Endothelial cell of umbilical vein (primary cell): ENCODE results near the gene PSMA6. TPM values are rescaled to one million over a fixed set of nuclear protein-coding genes. Genes with fewer than 3 reads are reported as not detected.
"Not testable (repeated sequence)": the region's sequence is repeated elsewhere in the genome, so short reads cannot be mapped to it uniquely, and the experiment has no call there.

Experiments
- BruUV-seq: library from RNA; stranded (reverse); fragments of 400-500 nt; replicated peaks from 2 replicates; lab custom pipeline; 2021; lab: Mats Ljungman, UMichigan
- CTCF ChIA-PET: fragments of 300-600, 350-600 bp; sonication (Branson Sonifier 250); formaldehyde crosslinking; loops from one replicate; lab custom pipeline; 2021; ENCODE audit warnings: antibody characterized with exemption, inconsistent platforms; lab: Charles Lee
- POLR2A ChIA-PET: fragments of 300-600, 350-600 bp; sonication (Branson Sonifier 250); formaldehyde crosslinking; loops from one replicate; lab custom pipeline; 2021; ENCODE audit warnings: antibody characterized with exemption, inconsistent platforms; lab: Charles Lee
- DNase-seq: peaks from one replicate; pipeline ENCODE4 v3.0.0-alpha.2; 2011; ENCODE audit warnings: low read depth, low spot score
- FAIRE-seq: peaks from 2 replicates; lab custom pipeline; 2011; peaks lifted over from hg19 to GRCh38; lab: Jason Lieb, UNC
- H2AFZ ChIP-seq: 2 replicates; pipeline ENCODE4 v1.6.0; 2012; ENCODE audit warnings: low read depth, low read length, control low read depth, inconsistent platforms
- H3K27ac ChIP-seq: 2 replicates; pipeline ENCODE4 v1.5.1; 2011; ENCODE audit warnings: low read depth, mild to moderate bottlenecking, control low read depth, low read length, moderate library complexity; ENCODE audit not compliant: insufficient read depth
- H3K27me3 ChIP-seq, 2 experiments: 2 replicates each; pipeline versions ENCODE4 v1.6.0 to v1.6.1; 2011; ENCODE audit warnings: low read length in 2 of 2, mixed read lengths in 1 of 2; ENCODE audit not compliant: control insufficient read depth in 2 of 2, insufficient read depth in 2 of 2
- H3K36me3 ChIP-seq, 2 experiments: 2 replicates in 1 of 2; 3 replicates in 1 of 2; pipeline ENCODE4 v1.5.1; 2011; ENCODE audit warnings: low read length in 2 of 2, mild to moderate bottlenecking in 1 of 2, moderate library complexity in 1 of 2; ENCODE audit not compliant: control insufficient read depth in 2 of 2, insufficient read depth in 2 of 2; ENCODE audit errors: extremely low read depth in 1 of 2
- H3K4me1 ChIP-seq: 3 replicates; pipeline ENCODE4 v1.5.1; 2011; ENCODE audit warnings: mild to moderate bottlenecking, low read length; ENCODE audit not compliant: control insufficient read depth, insufficient read depth; ENCODE audit errors: extremely low read depth
- H3K4me2 ChIP-seq: 2 replicates; pipeline ENCODE4 v1.6.1; 2011; ENCODE audit warnings: low read length, control low read depth, mixed read lengths; ENCODE audit not compliant: insufficient read depth
- H3K4me3 ChIP-seq, 3 experiments: fragments of 200-600 bp in 1 of 3; sonication (generic), shearing (Covaris generic) in 1 of 3; replicated peaks in 1 of 3; 2 replicates each; pipeline ENCODE4 v1.5.1; 2011 to 2016; ENCODE audit warnings: control low read depth in 3 of 3, low read length in 3 of 3, mild to moderate bottlenecking in 2 of 3, inconsistent platforms in 1 of 3, low read depth in 1 of 3, moderate library complexity in 1 of 3; ENCODE audit not compliant: insufficient read depth in 1 of 3
- H3K79me2 ChIP-seq: 2 replicates; pipeline ENCODE4 v1.6.0; 2012; ENCODE audit warnings: low read length, inconsistent platforms; ENCODE audit not compliant: control insufficient read depth, insufficient read depth
- H3K9ac ChIP-seq: replicated peaks from 2 replicates; pipeline ENCODE3; 2011; ENCODE audit warnings: low read length, control low read depth; ENCODE audit not compliant: insufficient read depth; ENCODE audit errors: extremely low read depth
- H3K9me1 ChIP-seq: replicated peaks from 3 replicates; pipeline ENCODE4 v1.6.0; 2011; ENCODE audit warnings: mild to moderate bottlenecking, low read length; ENCODE audit not compliant: control insufficient read depth, insufficient read depth; ENCODE audit errors: extremely low read depth
- H3K9me3 ChIP-seq: replicated peaks from 2 replicates; pipeline ENCODE4 v1.5.1; 2012; ENCODE audit warnings: low read length, inconsistent platforms; ENCODE audit not compliant: control insufficient read depth, insufficient read depth
- H4K20me1 ChIP-seq: replicated peaks from 2 replicates; pipeline ENCODE3; 2011; ENCODE audit warnings: mild to moderate bottlenecking, low read length; ENCODE audit not compliant: control insufficient read depth, insufficient read depth; ENCODE audit errors: extremely low read depth
- EZH2 ChIP-seq: IDR thresholded peaks from 2 replicates; pipeline ENCODE4 v1.6.1; 2012; ENCODE audit warnings: borderline replicate concordance, low read depth, mild to moderate bottlenecking, moderate library complexity, low read length, inconsistent platforms; ENCODE audit not compliant: severe bottlenecking
- FOS ChIP-seq: IDR thresholded peaks from 2 replicates; pipeline ENCODE4 v1.6.1; 2011; ENCODE audit warnings: mild to moderate bottlenecking, low read length, moderate library complexity, borderline replicate concordance; ENCODE audit not compliant: insufficient read depth
- GATA2 ChIP-seq: IDR thresholded peaks from 2 replicates; pipeline ENCODE4 v1.7.0; 2011; ENCODE audit warnings: low read depth, mild to moderate bottlenecking, moderate library complexity, mixed read lengths, low read length; ENCODE audit not compliant: insufficient read length, insufficient read depth
- JUN ChIP-seq: IDR thresholded peaks from 2 replicates; pipeline ENCODE4 v1.6.1; 2011; ENCODE audit warnings: borderline replicate concordance, low read depth; ENCODE audit not compliant: insufficient read length, insufficient read depth
- MYC ChIP-seq: IDR thresholded peaks from one replicate; pipeline ENCODE4 v1.6.1; 2011; ENCODE audit warnings: mild to moderate bottlenecking, low read depth, low read length
- POLR2A ChIP-seq: IDR thresholded peaks from 2 replicates; pipeline ENCODE4 v1.6.1; 2012; ENCODE audit warnings: low read depth, mild to moderate bottlenecking, control low read depth, low read length
- POLR2AphosphoS5 ChIP-seq: IDR thresholded peaks from 2 replicates; pipeline ENCODE4 v1.6.1; 2012; ENCODE audit warnings: low read depth, mild to moderate bottlenecking, control low read depth, low read length, moderate library complexity; ENCODE audit not compliant: insufficient read depth
- dilution Hi-C: fragments of 300-500 bp; cut with MboI; formaldehyde crosslinking; loops from one replicate; pipeline ENCODE4 v1.15.0; 2019; ENCODE audit warnings: low sequenced_read_pairs; ENCODE audit not compliant: extremely low pct_ligation_motif_present
- intact Hi-C: fragments of 100-400 bp; cut with micrococcal nuclease; formaldehyde crosslinking; loops from one replicate; pipeline ENCODE4 v1.10.0; 2022
- polyA plus RNA-seq, 4 experiments: library from polyadenylated mRNA; depleted of rRNA in 3 of 4; stranded (reverse) in 3 of 4; unstranded in 1 of 4; fragments of >200 nt; gene quantifications; 2 replicates each; pipeline versions ENCODE4 v1.2.1 to v1.2.3, GENCODE V29; 2011 to 2012; ENCODE audit warnings: missing spikeins in 1 of 4
- total RNA-seq: library from RNA; stranded (reverse); gene quantifications from 2 replicates; pipeline ENCODE4 v1.2.3, GENCODE V29; 2021
- TF ChIP-seq, protein P1 (sequence below), 2 donors: IDR thresholded peaks; 1 replicate in 1 of 2; 2 replicates in 1 of 2; pipeline ENCODE4 v1.5.1; 2011; ENCODE audit warnings: low read length in 2 of 2, mild to moderate bottlenecking in 2 of 2, moderate library complexity in 2 of 2, control low read depth in 1 of 2, inconsistent platforms in 1 of 2, low read depth in 1 of 2; ENCODE audit not compliant: insufficient read depth in 1 of 2; ENCODE audit errors: extremely low read depth in 1 of 2
- TF ChIP-seq, protein P2 (sequence below): IDR thresholded peaks from 2 replicates; pipeline ENCODE4 v1.6.1; 2011; ENCODE audit not compliant: insufficient read depth, insufficient read length

The PSMA6 gene
- total and polyA plus RNA-seq, 2 donors (not counting 3 experiments of a cell fraction or from before 2014, with no cell fraction given): 170 to 197 TPM

DNA sequence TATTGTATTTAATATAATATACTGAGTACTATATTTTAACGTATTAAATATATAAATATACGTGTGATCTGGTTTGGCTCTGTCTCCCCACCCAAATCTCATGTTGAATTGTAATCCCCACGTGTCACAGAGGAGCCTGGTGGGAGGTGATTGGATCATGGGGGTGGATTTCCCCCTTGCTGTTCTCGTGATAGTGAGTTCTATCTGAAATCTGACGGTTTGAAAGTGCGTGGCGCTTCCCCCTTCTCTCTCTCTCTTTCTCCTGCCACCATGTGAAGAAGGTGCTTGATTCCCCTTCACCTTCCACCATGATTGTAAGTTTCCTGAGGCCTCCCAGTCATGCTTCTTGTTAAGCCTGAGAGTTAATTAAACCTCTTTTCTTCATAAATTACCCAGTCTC lies 67.5 kb downstream of the PSMA6 start:
- H3K4me1 ChIP-seq: peaks cover 11% of the 10 kb centered on the region
- dilution Hi-C loops, H3K79me2 ChIP-seq, BruUV-seq, H2AFZ ChIP-seq, H3K9ac ChIP-seq, FAIRE-seq, intact Hi-C loops, CTCF ChIA-PET, H3K27me3 ChIP-seq, H3K36me3 ChIP-seq, H3K9me1 ChIP-seq, POLR2A ChIA-PET, DNase-seq, H4K20me1 ChIP-seq, H3K27ac ChIP-seq, H3K4me2 ChIP-seq, H3K9me3 ChIP-seq, H3K4me3 ChIP-seq: not testable (repeated sequence)

DNA sequence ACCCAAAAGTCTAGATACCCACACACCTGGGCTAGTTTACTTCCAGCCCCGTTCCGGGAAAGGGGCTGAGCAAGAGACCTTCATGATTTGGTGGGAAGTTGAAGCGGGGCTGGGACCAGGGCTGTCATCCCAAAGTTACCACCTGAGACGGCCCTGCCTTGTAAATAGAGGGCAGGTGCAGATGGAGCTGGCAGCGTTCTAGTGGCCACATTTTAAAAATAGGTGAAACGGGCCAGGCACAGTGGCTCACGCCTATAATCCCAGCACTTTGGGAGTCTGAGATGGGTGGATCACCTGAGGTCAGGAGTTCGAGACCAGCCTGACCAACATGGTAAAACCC lies 68.9 kb downstream of the PSMA6 start:
- no peaks in the 10 kb centered on the region for H3K9me1 ChIP-seq
- H3K4me2 ChIP-seq: no peak overlapping the region
- CTCF ChIA-PET: no interaction called here
- no peak overlapping the region for H3K9ac ChIP-seq
- POLR2A ChIA-PET: no interaction called here
- no peaks in the 10 kb centered on the region for H4K20me1 ChIP-seq
- no peak for FAIRE-seq
- no peak overlapping the region for H3K27ac ChIP-seq
- no peaks in the 10 kb centered on the region for H3K79me2 ChIP-seq
- H3K36me3 ChIP-seq: no peaks in the 10 kb centered on the region
- H3K4me3 ChIP-seq: no peak overlapping the region
- dilution Hi-C loops: no loop called here
- peaks cover 22% of the 10 kb centered on the region for H3K4me1 ChIP-seq
- BruUV-seq: no TSS peak
- DNase-seq: no peak
- H3K27me3 ChIP-seq: no peaks in the 10 kb centered on the region
- intact Hi-C loops: no loop called here
- no peak overlapping the region for H2AFZ ChIP-seq
- TF ChIP-seq EZH2 (no peak), POLR2AphosphoS5 (no peak), GATA2 (no peak), JUN (no peak), FOS (no peak), POLR2A (no peak), MYC (no peak)
- TF ChIP-seq, protein P1, sequence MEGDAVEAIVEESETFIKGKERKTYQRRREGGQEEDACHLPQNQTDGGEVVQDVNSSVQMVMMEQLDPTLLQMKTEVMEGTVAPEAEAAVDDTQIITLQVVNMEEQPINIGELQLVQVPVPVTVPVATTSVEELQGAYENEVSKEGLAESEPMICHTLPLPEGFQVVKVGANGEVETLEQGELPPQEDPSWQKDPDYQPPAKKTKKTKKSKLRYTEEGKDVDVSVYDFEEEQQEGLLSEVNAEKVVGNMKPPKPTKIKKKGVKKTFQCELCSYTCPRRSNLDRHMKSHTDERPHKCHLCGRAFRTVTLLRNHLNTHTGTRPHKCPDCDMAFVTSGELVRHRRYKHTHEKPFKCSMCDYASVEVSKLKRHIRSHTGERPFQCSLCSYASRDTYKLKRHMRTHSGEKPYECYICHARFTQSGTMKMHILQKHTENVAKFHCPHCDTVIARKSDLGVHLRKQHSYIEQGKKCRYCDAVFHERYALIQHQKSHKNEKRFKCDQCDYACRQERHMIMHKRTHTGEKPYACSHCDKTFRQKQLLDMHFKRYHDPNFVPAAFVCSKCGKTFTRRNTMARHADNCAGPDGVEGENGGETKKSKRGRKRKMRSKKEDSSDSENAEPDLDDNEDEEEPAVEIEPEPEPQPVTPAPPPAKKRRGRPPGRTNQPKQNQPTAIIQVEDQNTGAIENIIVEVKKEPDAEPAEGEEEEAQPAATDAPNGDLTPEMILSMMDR (IDR thresholded peaks at IDR 0.05; ENCODE audit: extremely low read depth in 1 of 2, insufficient read depth in 1 of 2, low read depth in 1 of 2, low read length in 2 of 2): no peak
- TF ChIP-seq, protein P2, sequence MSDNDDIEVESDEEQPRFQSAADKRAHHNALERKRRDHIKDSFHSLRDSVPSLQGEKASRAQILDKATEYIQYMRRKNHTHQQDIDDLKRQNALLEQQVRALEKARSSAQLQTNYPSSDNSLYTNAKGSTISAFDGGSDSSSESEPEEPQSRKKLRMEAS: no peak
- no peaks in the 10 kb centered on the region for H3K9me3 ChIP-seq
